GM12872 (cell line): ENCODE results near the gene EVA1A.

ENCODE experiments used
- CTCF ChIP-seq: IDR thresholded peaks from 3 replicates; pipeline ENCODE4 v1.5.1; 2011; ENCODE audit warnings: low read depth, mild to moderate bottlenecking, low read length, moderate library complexity; ENCODE audit not compliant: insufficient read depth

Gene EVA1A

GRCh38 chr2:75518638-75519465, 41.9 kb downstream of the EVA1A start:
- TF ChIP-seq CTCF, result no peak

GRCh38 chr2:75517547-75518230, 43.0 kb downstream of the EVA1A start:
- no peak for TF ChIP-seq CTCF

GRCh38 chr2:75516378-75517360, 44.1 kb downstream of the EVA1A start:
- no peak for TF ChIP-seq CTCF

- no peak for TF ChIP-seq CTCF
These were observed 45.0 kb downstream of the EVA1A start for GRCh38 chr2:75515584-75516368.

GRCh38 chr2:75513616-75514170, 47.0 kb downstream of the EVA1A start:
- no peak for TF ChIP-seq CTCF

- no peak for TF ChIP-seq CTCF
These were observed 48.1 kb downstream of the EVA1A start for GRCh38 chr2:75512455-75513212.
